Endothelial cell of umbilical vein (primary cell): ENCODE results near the gene EMP2. TPM values are rescaled to one million over a fixed set of nuclear protein-coding genes. Genes with fewer than 3 reads are reported as not detected.

Experiments
- BruUV-seq: library from RNA; stranded (reverse); fragments of 400-500 nt; replicated peaks from 2 replicates; lab custom pipeline; 2021; lab: Mats Ljungman, UMichigan
- CTCF ChIA-PET: fragments of 300-600, 350-600 bp; sonication (Branson Sonifier 250); formaldehyde crosslinking; loops from one replicate; lab custom pipeline; 2021; ENCODE audit warnings: antibody characterized with exemption, inconsistent platforms; lab: Charles Lee
- POLR2A ChIA-PET: fragments of 300-600, 350-600 bp; sonication (Branson Sonifier 250); formaldehyde crosslinking; loops from one replicate; lab custom pipeline; 2021; ENCODE audit warnings: antibody characterized with exemption, inconsistent platforms; lab: Charles Lee
- DNase-seq: peaks from one replicate; pipeline ENCODE4 v3.0.0-alpha.2; 2011; ENCODE audit warnings: low read depth, low spot score
- FAIRE-seq: peaks from 2 replicates; lab custom pipeline; 2011; peaks lifted over from hg19 to GRCh38; lab: Jason Lieb, UNC
- H2AFZ ChIP-seq: 2 replicates; pipeline ENCODE4 v1.6.0; 2012; ENCODE audit warnings: low read depth, low read length, control low read depth, inconsistent platforms
- H3K27ac ChIP-seq: 2 replicates; pipeline ENCODE4 v1.5.1; 2011; ENCODE audit warnings: low read depth, mild to moderate bottlenecking, control low read depth, low read length, moderate library complexity; ENCODE audit not compliant: insufficient read depth
- H3K27me3 ChIP-seq, 2 experiments: 2 replicates each; pipeline versions ENCODE4 v1.6.0 to v1.6.1; 2011; ENCODE audit warnings: low read length in 2 of 2, mixed read lengths in 1 of 2; ENCODE audit not compliant: control insufficient read depth in 2 of 2, insufficient read depth in 2 of 2
- H3K36me3 ChIP-seq, 2 experiments: 2 replicates in 1 of 2; 3 replicates in 1 of 2; pipeline ENCODE4 v1.5.1; 2011; ENCODE audit warnings: low read length in 2 of 2, mild to moderate bottlenecking in 1 of 2, moderate library complexity in 1 of 2; ENCODE audit not compliant: control insufficient read depth in 2 of 2, insufficient read depth in 2 of 2; ENCODE audit errors: extremely low read depth in 1 of 2
- H3K4me1 ChIP-seq: 3 replicates; pipeline ENCODE4 v1.5.1; 2011; ENCODE audit warnings: mild to moderate bottlenecking, low read length; ENCODE audit not compliant: control insufficient read depth, insufficient read depth; ENCODE audit errors: extremely low read depth
- H3K4me2 ChIP-seq: 2 replicates; pipeline ENCODE4 v1.6.1; 2011; ENCODE audit warnings: low read length, control low read depth, mixed read lengths; ENCODE audit not compliant: insufficient read depth
- H3K4me3 ChIP-seq, 3 experiments: fragments of 200-600 bp in 1 of 3; sonication (generic), shearing (Covaris generic) in 1 of 3; replicated peaks in 1 of 3; 2 replicates each; pipeline ENCODE4 v1.5.1; 2011 to 2016; ENCODE audit warnings: control low read depth in 3 of 3, low read length in 3 of 3, mild to moderate bottlenecking in 2 of 3, inconsistent platforms in 1 of 3, low read depth in 1 of 3, moderate library complexity in 1 of 3; ENCODE audit not compliant: insufficient read depth in 1 of 3
- H3K79me2 ChIP-seq: 2 replicates; pipeline ENCODE4 v1.6.0; 2012; ENCODE audit warnings: low read length, inconsistent platforms; ENCODE audit not compliant: control insufficient read depth, insufficient read depth
- H3K9ac ChIP-seq: replicated peaks from 2 replicates; pipeline ENCODE3; 2011; ENCODE audit warnings: low read length, control low read depth; ENCODE audit not compliant: insufficient read depth; ENCODE audit errors: extremely low read depth
- H3K9me1 ChIP-seq: replicated peaks from 3 replicates; pipeline ENCODE4 v1.6.0; 2011; ENCODE audit warnings: mild to moderate bottlenecking, low read length; ENCODE audit not compliant: control insufficient read depth, insufficient read depth; ENCODE audit errors: extremely low read depth
- H3K9me3 ChIP-seq: replicated peaks from 2 replicates; pipeline ENCODE4 v1.5.1; 2012; ENCODE audit warnings: low read length, inconsistent platforms; ENCODE audit not compliant: control insufficient read depth, insufficient read depth
- H4K20me1 ChIP-seq: replicated peaks from 2 replicates; pipeline ENCODE3; 2011; ENCODE audit warnings: mild to moderate bottlenecking, low read length; ENCODE audit not compliant: control insufficient read depth, insufficient read depth; ENCODE audit errors: extremely low read depth
- CTCF ChIP-seq, 2 donors: IDR thresholded peaks; 1 replicate in 1 of 2; 2 replicates in 1 of 2; pipeline ENCODE4 v1.5.1; 2011; ENCODE audit warnings: low read length in 2 of 2, mild to moderate bottlenecking in 2 of 2, moderate library complexity in 2 of 2, control low read depth in 1 of 2, inconsistent platforms in 1 of 2, low read depth in 1 of 2; ENCODE audit not compliant: insufficient read depth in 1 of 2; ENCODE audit errors: extremely low read depth in 1 of 2
- EZH2 ChIP-seq: IDR thresholded peaks from 2 replicates; pipeline ENCODE4 v1.6.1; 2012; ENCODE audit warnings: borderline replicate concordance, low read depth, mild to moderate bottlenecking, moderate library complexity, low read length, inconsistent platforms; ENCODE audit not compliant: severe bottlenecking
- FOS ChIP-seq: IDR thresholded peaks from 2 replicates; pipeline ENCODE4 v1.6.1; 2011; ENCODE audit warnings: mild to moderate bottlenecking, low read length, moderate library complexity, borderline replicate concordance; ENCODE audit not compliant: insufficient read depth
- GATA2 ChIP-seq: IDR thresholded peaks from 2 replicates; pipeline ENCODE4 v1.7.0; 2011; ENCODE audit warnings: low read depth, mild to moderate bottlenecking, moderate library complexity, mixed read lengths, low read length; ENCODE audit not compliant: insufficient read length, insufficient read depth
- JUN ChIP-seq: IDR thresholded peaks from 2 replicates; pipeline ENCODE4 v1.6.1; 2011; ENCODE audit warnings: borderline replicate concordance, low read depth; ENCODE audit not compliant: insufficient read length, insufficient read depth
- MAX ChIP-seq: IDR thresholded peaks from 2 replicates; pipeline ENCODE4 v1.6.1; 2011; ENCODE audit not compliant: insufficient read depth, insufficient read length
- MYC ChIP-seq: IDR thresholded peaks from one replicate; pipeline ENCODE4 v1.6.1; 2011; ENCODE audit warnings: mild to moderate bottlenecking, low read depth, low read length
- POLR2A ChIP-seq: IDR thresholded peaks from 2 replicates; pipeline ENCODE4 v1.6.1; 2012; ENCODE audit warnings: low read depth, mild to moderate bottlenecking, control low read depth, low read length
- POLR2AphosphoS5 ChIP-seq: IDR thresholded peaks from 2 replicates; pipeline ENCODE4 v1.6.1; 2012; ENCODE audit warnings: low read depth, mild to moderate bottlenecking, control low read depth, low read length, moderate library complexity; ENCODE audit not compliant: insufficient read depth
- dilution Hi-C: fragments of 300-500 bp; cut with MboI; formaldehyde crosslinking; loops from one replicate; pipeline ENCODE4 v1.15.0; 2019; ENCODE audit warnings: low sequenced_read_pairs; ENCODE audit not compliant: extremely low pct_ligation_motif_present
- intact Hi-C: fragments of 100-400 bp; cut with micrococcal nuclease; formaldehyde crosslinking; loops from one replicate; pipeline ENCODE4 v1.10.0; 2022
- polyA plus RNA-seq, 4 experiments: library from polyadenylated mRNA; depleted of rRNA in 3 of 4; stranded (reverse) in 3 of 4; unstranded in 1 of 4; fragments of >200 nt; gene quantifications; 2 replicates each; pipeline versions ENCODE4 v1.2.1 to v1.2.3, GENCODE V29; 2011 to 2012; ENCODE audit warnings: missing spikeins in 1 of 4
- total RNA-seq: library from RNA; stranded (reverse); gene quantifications from 2 replicates; pipeline ENCODE4 v1.2.3, GENCODE V29; 2021

EMP2 gene
- total and polyA plus RNA-seq, 2 donors (not counting 3 experiments of a cell fraction or from before 2014, with no cell fraction given), result 19.0 to 25.5 TPM

DNA sequence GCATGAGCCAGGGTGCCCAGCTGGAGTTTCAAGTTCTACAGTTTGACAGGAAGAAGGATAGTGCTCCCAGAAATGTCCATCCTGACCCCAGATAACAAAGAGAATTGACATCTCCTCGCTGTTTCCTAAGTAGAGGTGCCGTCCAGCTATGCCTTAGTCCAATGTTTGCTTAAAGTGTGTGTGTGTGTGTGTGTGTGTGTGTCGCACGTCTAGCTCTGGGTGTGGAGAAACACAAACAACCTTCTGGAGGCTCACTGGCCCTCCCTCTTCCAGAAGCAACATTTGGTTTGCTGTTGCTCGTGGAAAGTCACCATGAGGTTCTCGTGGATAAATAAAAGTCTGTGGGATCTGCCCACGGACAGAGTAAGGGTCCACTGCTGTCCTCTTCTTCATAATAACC, 22.1 kb downstream of the EMP2 start:
- H3K9ac ChIP-seq, result peak overlapping the region; percentile 8
- POLR2A ChIA-PET, result no interaction called here

More for the DNA sequence above, 22.1 kb downstream of the EMP2 start:
- Histone ChIP-seq H3K9me1 (no peaks in the 10 kb centered on the region), H2AFZ (peak overlapping the region; percentile 92), H3K36me3 (no peaks in the 10 kb centered on the region), H3K9me3 (no peaks in the 10 kb centered on the region), H3K27me3 (no peaks in the 10 kb centered on the region), H4K20me1 (no peaks in the 10 kb centered on the region), H3K27ac (no peak overlapping the region), H3K4me1 (peaks cover 13% of the 10 kb centered on the region), H3K4me3 (peak overlapping the region in 1 of 3 experiments; percentile 2), H3K79me2 (no peaks in the 10 kb centered on the region), H3K4me2 (peak overlapping the region; percentile 48)
- no peak for FAIRE-seq
- dilution Hi-C loops, result no loop called here
- intact Hi-C loops, result no loop called here
- no TSS peak for BruUV-seq
- CTCF ChIA-PET, result interaction anchor here (1.0 to 2.6 kb wide), 4 partner anchors 22 to 182 kb away, joined by 3 to 7 read pairs (median 3); partner anchors contain the start of gene EMP2
- DNase-seq, result no peak
- TF ChIP-seq EZH2 (no peak), POLR2A (no peak), JUN (no peak), FOS (no peak), MYC (no peak), POLR2AphosphoS5 (no peak), GATA2 (no peak), CTCF (IDR thresholded peaks at IDR 0.05; ENCODE audit: extremely low read depth in 1 of 2, insufficient read depth in 1 of 2, low read depth in 1 of 2, low read length in 2 of 2) (no peak), MAX (no peak)
